GM18519 (cell line): Measurements from ENCODE around the gene SIAH3.
"Not testable (repeated sequence)": the region's sequence is repeated elsewhere in the genome, so short reads cannot be mapped to it uniquely, and the experiment has no call there.

Experiments used
- ATAC-seq: cut with Tn5 transposase; IDR thresholded peaks from one replicate; pipeline ENCODE4 v1.9.1; 2021; ENCODE audit warnings: mild to moderate bottlenecking, moderate library complexity; ENCODE audit not compliant: unreplicated experiment, low FRiP score

The SIAH3 gene

GRCh38 chr13:45784755-45785675 lies 66.5 kb downstream of the SIAH3 start:
- no peak for ATAC-seq

GRCh38 chr13:45783346-45784043 lies 68.1 kb downstream of the SIAH3 start:
- ATAC-seq, result no peak

- no peak for ATAC-seq
Measured at GRCh38 chr13:45782327-45783045, 69.1 kb downstream of the SIAH3 start.

GRCh38 chr13:45781553-45782326 lies 69.8 kb downstream of the SIAH3 start:
- no peak for ATAC-seq

- ATAC-seq, result no peak
Measured at GRCh38 chr13:45779901-45780300, 71.7 kb downstream of the SIAH3 start.

- no peak for ATAC-seq
Measured at GRCh38 chr13:45778882-45779281, 72.7 kb downstream of the SIAH3 start.

- no peak for ATAC-seq
Measured at GRCh38 chr13:45776748-45777147, 74.8 kb downstream of the SIAH3 start.

GRCh38 chr13:45775401-45775963 lies 76.1 kb downstream of the SIAH3 start:
- ATAC-seq, result no peak

- ATAC-seq, result no peak
Measured at GRCh38 chr13:45773944-45774343, 77.6 kb downstream of the SIAH3 start.

GRCh38 chr13:45773236-45773635 lies 78.3 kb downstream of the SIAH3 start:
- ATAC-seq, result no peak

GRCh38 chr13:45770886-45771285 lies 80.7 kb downstream of the SIAH3 start:
- no peak for ATAC-seq

- ATAC-seq, result no peak
Measured at GRCh38 chr13:45768656-45769479, 82.7 kb downstream of the SIAH3 start.

- no peak for ATAC-seq
Measured at GRCh38 chr13:45765464-45765863, 86.1 kb downstream of the SIAH3 start.

GRCh38 chr13:45763419-45763818 lies 88.1 kb downstream of the SIAH3 start:
- ATAC-seq, result no peak

GRCh38 chr13:45757589-45757988 lies 94.0 kb downstream of the SIAH3 start:
- ATAC-seq, result not testable (repeated sequence)

GRCh38 chr13:45756498-45756897 lies 95.1 kb downstream of the SIAH3 start:
- ATAC-seq, result not testable (repeated sequence)

- no peak for ATAC-seq
Measured at GRCh38 chr13:45752510-45752909, 99.0 kb downstream of the SIAH3 start.

GRCh38 chr13:45751885-45752284 lies 99.7 kb downstream of the SIAH3 start:
- ATAC-seq, result no peak

- ATAC-seq, result no peak
Measured at GRCh38 chr13:45750566-45750965, 101.0 kb downstream of the SIAH3 start.
